Ishikawa (cell line): ENCODE results near the gene NKAIN2.

Experiments used
- CEBPB ChIP-seq: IDR thresholded peaks from 2 replicates; pipeline ENCODE4 v1.6.1; 2012
- CREB1 ChIP-seq: IDR thresholded peaks from 2 replicates; pipeline ENCODE4 v1.6.1; 2012; ENCODE audit warnings: low read depth
- EGR1 ChIP-seq: IDR thresholded peaks from 2 replicates; pipeline ENCODE4 v1.6.1; 2012
- EP300 ChIP-seq: IDR thresholded peaks from 2 replicates; pipeline ENCODE4 v1.6.1; 2012; ENCODE audit warnings: borderline replicate concordance
- FOXM1 ChIP-seq: IDR thresholded peaks from 2 replicates; pipeline ENCODE4 v1.6.1; 2012; ENCODE audit warnings: low read depth, borderline replicate concordance
- NFIC ChIP-seq: IDR thresholded peaks from 2 replicates; pipeline ENCODE4 v1.6.1; 2012
- RAD21 ChIP-seq: IDR thresholded peaks from 2 replicates; pipeline ENCODE4 v1.6.1; 2012; ENCODE audit warnings: low read depth
- TAF1 ChIP-seq: IDR thresholded peaks from 2 replicates; pipeline ENCODE4 v1.6.1; 2012; ENCODE audit warnings: low read depth, mild to moderate bottlenecking
- TCF12 ChIP-seq: IDR thresholded peaks from 2 replicates; pipeline ENCODE4 v1.6.1; 2012; ENCODE audit warnings: low read depth
- TEAD4 ChIP-seq: IDR thresholded peaks from 2 replicates; pipeline ENCODE4 v1.6.1; 2012
- YY1 ChIP-seq: IDR thresholded peaks from 2 replicates; pipeline ENCODE4 v1.6.1; 2012; ENCODE audit warnings: low read depth
- ZBTB7A ChIP-seq: IDR thresholded peaks from 2 replicates; pipeline ENCODE4 v1.6.1; 2012; ENCODE audit warnings: low read depth
- TF ChIP-seq, protein P1 (sequence below): IDR thresholded peaks from 2 replicates; pipeline ENCODE4 v1.6.1; 2012
- TF ChIP-seq, protein P2 (sequence below): IDR thresholded peaks from 2 replicates; pipeline ENCODE4 v1.6.1; 2012
- TF ChIP-seq, protein P3 (sequence below): IDR thresholded peaks from 2 replicates; pipeline ENCODE4 v1.6.1; 2012; ENCODE audit warnings: low read depth, mild to moderate bottlenecking

The NKAIN2 gene

DNA sequence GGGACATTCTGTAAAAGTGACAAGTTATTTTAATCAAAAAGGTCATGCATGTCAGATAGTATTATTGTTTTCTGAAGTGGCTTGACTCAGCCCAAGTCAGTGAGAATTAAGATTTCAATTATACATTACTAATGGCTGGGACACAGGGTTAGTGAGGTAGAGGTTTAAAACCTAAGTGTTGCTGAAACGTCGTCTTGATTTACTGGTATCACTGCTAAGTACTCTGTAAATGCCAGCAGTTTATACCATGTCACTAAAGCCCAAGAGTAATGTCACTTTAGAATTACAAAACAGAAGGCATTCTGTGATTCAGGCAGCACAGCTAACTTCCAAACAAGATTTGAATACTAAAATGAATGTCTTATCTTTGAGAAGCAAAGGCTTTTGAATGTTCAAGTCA lies 176.6 kb downstream of the NKAIN2 start:
- TF ChIP-seq EP300 (no peak), ZBTB7A (no peak), TEAD4 (no peak), TCF12 (no peak)
- TF ChIP-seq, protein P1, sequence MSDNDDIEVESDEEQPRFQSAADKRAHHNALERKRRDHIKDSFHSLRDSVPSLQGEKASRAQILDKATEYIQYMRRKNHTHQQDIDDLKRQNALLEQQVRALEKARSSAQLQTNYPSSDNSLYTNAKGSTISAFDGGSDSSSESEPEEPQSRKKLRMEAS = no peak

DNA sequence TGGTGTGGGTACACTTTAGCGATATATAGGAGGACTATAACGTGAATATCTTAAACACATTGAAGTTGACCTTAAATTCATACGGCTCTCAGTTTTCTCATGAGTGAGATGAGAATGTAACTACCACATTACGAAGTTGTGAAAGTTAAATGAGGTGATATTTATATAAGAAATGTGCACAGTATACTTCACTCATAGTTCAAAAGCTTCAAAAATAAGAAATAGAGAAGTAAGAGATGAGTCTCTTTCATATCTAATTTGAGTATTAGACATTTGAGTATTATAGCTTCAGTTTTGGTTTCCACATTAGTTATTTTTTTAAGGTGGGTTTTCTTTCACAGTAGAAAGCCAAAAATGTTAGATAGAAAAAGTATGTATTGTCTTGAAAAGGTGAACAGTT lies 183.3 kb downstream of the NKAIN2 start:
- TF ChIP-seq, protein P2, sequence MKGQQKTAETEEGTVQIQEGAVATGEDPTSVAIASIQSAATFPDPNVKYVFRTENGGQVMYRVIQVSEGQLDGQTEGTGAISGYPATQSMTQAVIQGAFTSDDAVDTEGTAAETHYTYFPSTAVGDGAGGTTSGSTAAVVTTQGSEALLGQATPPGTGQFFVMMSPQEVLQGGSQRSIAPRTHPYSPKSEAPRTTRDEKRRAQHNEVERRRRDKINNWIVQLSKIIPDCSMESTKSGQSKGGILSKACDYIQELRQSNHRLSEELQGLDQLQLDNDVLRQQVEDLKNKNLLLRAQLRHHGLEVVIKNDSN = no peak
- no peak for TF ChIP-seq CEBPB
- TF ChIP-seq FOXM1 = no peak
- no peak for TF ChIP-seq EP300
- no peak for TF ChIP-seq TAF1
- TF ChIP-seq EGR1 = no peak
- TF ChIP-seq, protein P1 = no peak
- TF ChIP-seq CREB1 = no peak
- TF ChIP-seq RAD21 = no peak
- no peak for TF ChIP-seq TCF12

DNA sequence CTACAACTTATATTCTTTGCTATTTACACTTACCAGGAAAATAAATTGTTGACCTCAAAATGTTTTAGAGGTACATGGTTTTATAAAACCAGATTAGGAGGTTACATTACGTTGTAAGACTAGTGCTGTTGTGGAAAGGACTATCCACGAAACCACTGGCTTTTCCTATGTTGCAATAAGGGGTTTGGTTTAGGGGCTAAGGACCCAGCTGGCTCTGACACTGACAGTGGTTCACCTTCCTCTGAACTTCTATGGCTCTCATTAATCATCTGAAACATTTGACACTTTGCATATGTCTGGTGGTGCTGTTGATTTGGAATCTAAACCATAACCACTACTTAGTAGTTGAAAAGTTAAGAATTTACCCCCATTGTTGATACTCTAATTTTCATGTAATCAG lies 186.7 kb downstream of the NKAIN2 start:
- TF ChIP-seq ZBTB7A (no peak), CEBPB (no peak), EGR1 (no peak), CREB1 (no peak), TEAD4 (no peak), TAF1 (no peak), YY1 (no peak), FOXM1 (no peak), EP300 (no peak), RAD21 (no peak), TCF12 (no peak), NFIC (no peak)
- TF ChIP-seq, protein P2 = no peak
- TF ChIP-seq, protein P1 = no peak
- TF ChIP-seq, protein P3, sequence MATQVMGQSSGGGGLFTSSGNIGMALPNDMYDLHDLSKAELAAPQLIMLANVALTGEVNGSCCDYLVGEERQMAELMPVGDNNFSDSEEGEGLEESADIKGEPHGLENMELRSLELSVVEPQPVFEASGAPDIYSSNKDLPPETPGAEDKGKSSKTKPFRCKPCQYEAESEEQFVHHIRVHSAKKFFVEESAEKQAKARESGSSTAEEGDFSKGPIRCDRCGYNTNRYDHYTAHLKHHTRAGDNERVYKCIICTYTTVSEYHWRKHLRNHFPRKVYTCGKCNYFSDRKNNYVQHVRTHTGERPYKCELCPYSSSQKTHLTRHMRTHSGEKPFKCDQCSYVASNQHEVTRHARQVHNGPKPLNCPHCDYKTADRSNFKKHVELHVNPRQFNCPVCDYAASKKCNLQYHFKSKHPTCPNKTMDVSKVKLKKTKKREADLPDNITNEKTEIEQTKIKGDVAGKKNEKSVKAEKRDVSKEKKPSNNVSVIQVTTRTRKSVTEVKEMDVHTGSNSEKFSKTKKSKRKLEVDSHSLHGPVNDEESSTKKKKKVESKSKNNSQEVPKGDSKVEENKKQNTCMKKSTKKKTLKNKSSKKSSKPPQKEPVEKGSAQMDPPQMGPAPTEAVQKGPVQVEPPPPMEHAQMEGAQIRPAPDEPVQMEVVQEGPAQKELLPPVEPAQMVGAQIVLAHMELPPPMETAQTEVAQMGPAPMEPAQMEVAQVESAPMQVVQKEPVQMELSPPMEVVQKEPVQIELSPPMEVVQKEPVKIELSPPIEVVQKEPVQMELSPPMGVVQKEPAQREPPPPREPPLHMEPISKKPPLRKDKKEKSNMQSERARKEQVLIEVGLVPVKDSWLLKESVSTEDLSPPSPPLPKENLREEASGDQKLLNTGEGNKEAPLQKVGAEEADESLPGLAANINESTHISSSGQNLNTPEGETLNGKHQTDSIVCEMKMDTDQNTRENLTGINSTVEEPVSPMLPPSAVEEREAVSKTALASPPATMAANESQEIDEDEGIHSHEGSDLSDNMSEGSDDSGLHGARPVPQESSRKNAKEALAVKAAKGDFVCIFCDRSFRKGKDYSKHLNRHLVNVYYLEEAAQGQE = no peak

DNA sequence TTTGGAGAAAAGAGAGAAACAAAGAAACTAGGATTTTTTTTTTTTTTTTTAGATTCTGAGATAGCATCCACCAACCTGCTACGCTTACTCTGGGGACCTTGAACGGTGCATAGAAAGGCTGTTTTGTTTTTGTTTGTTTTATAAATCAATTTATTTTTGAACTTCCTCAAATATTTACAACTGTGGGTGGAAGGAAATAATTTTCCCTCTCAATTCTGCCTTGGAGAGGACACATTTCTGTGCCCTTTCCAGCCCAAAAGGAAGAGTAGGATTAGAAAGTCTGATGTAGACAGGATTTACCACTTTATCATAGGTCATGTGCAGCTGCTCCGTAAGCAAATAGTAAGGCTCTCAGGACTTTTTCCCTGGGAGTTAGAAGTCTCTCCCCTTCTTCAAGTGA lies 190.5 kb downstream of the NKAIN2 start:
- TF ChIP-seq, protein P2 = no peak
- no peak for TF ChIP-seq FOXM1
- TF ChIP-seq TCF12 = no peak
- TF ChIP-seq EP300 = no peak
- no peak for TF ChIP-seq YY1

- TF ChIP-seq TCF12 (no peak), EGR1 (no peak), CREB1 (no peak), ZBTB7A (no peak), TAF1 (no peak), YY1 (no peak), NFIC (no peak), TEAD4 (no peak), EP300 (no peak), CEBPB (no peak), RAD21 (no peak), FOXM1 (no peak)
- TF ChIP-seq, protein P2 = no peak
- TF ChIP-seq, protein P1 = no peak
- TF ChIP-seq, protein P3 = no peak
These were observed 191.4 kb downstream of the NKAIN2 start for GRCh38 chr6:123994891-123995635.
